Vagina (tissue), 2 donors: ENCODE measurements around the gene EPYC. TPM values are rescaled to one million over a fixed set of nuclear protein-coding genes. Genes with fewer than 3 reads are reported as not detected.

ENCODE experiments used
- DNase-seq, 2 donors: peaks; one replicate each; pipeline ENCODE4 v3.0.0-alpha.2; 2017; ENCODE audit errors: extremely low spot score in 2 of 2
- H3K27ac ChIP-seq: fragments of 200-600 bp; sonication (generic); one replicate; pipeline ENCODE4 v1.5.1; 2019
- H3K27me3 ChIP-seq: fragments of 200-600 bp; sonication (generic); one replicate; pipeline ENCODE4 v1.5.1; 2019
- H3K36me3 ChIP-seq, 2 donors: fragments of 200-600 bp; sonication (generic); one replicate each; pipeline ENCODE4 v1.5.1; 2017 to 2019
- H3K4me1 ChIP-seq: fragments of 200-600 bp; sonication (generic); one replicate; pipeline ENCODE4 v1.5.1; 2019
- H3K4me3 ChIP-seq, 2 donors: fragments of 200-600 bp; sonication (generic); 1 replicate in 1 of 2; 2 replicates in 1 of 2; pipeline ENCODE4 v1.5.1; 2016 to 2019
- H3K9me3 ChIP-seq: fragments of 200-600 bp; sonication (generic); one replicate; pipeline ENCODE4 v1.5.1; 2019
- POLR2A ChIP-seq, 2 donors: fragments of 450-650 bp; IDR thresholded peaks; one replicate each; pipeline ENCODE4 v1.6.1; 2017; ENCODE audit warnings: antibody characterized with exemption in 2 of 2, mild to moderate bottlenecking in 2 of 2, moderate library complexity in 2 of 2
- POLR2AphosphoS5 ChIP-seq, 2 donors: sonication (generic); formaldehyde crosslinking; IDR thresholded peaks; one replicate each; pipeline ENCODE4 v1.9.0; 2017; ENCODE audit warnings: antibody characterized with exemption in 2 of 2, mild to moderate bottlenecking in 2 of 2, low read depth in 1 of 2; ENCODE audit not compliant: insufficient read depth in 1 of 2
- intact Hi-C: fragments of 100-400 bp; cut with DNase I; formaldehyde crosslinking; loops from one replicate; pipeline ENCODE4 v1.15.1; 2023
- total RNA-seq: library from RNA; depleted of rRNA; stranded (reverse); fragments of >200 nt; gene quantifications from one replicate; pipeline ENCODE4 v1.2.3, GENCODE V29; 2016
- TF ChIP-seq, protein P1 (sequence below), 3 experiments: fragments of 450-650 bp in 2 of 3; fragments of 200-600 bp in 1 of 3; sonication (generic) in 1 of 3; IDR thresholded peaks; one replicate each; pipeline ENCODE4 v1.5.1; 2017 to 2019; ENCODE audit warnings: antibody characterized with exemption in 3 of 3, mild to moderate bottlenecking in 2 of 3, moderate library complexity in 2 of 3

Gene EPYC
- total RNA-seq, 1 donor from 2014 or later: not detected

DNA sequence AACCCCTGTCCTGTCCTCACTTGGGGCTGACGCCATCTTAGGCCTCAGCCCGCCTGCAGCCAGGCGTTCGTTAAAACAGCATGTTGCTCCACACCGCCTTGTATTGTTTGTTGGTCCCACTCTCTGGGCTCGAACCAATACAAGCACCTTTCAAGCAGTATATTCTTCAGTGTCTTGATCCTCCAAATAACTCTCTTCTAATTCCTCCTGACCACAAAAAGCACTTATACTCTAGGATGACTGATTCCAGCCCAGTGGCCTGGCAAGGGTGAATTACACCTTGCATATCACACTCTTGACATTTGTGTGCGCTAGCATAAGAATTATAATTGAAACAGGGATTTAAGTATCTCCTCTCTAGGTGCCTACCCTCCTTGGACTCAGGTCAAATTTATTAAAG, 56.9 kb downstream of the EPYC start:
- TF ChIP-seq POLR2A (IDR thresholded peaks at IDR 0.05) (no peak), POLR2AphosphoS5 (IDR thresholded peaks at IDR 0.05; ENCODE audit: insufficient read depth in 1 of 2, low read depth in 1 of 2) (no peak)
- TF ChIP-seq, protein P1, sequence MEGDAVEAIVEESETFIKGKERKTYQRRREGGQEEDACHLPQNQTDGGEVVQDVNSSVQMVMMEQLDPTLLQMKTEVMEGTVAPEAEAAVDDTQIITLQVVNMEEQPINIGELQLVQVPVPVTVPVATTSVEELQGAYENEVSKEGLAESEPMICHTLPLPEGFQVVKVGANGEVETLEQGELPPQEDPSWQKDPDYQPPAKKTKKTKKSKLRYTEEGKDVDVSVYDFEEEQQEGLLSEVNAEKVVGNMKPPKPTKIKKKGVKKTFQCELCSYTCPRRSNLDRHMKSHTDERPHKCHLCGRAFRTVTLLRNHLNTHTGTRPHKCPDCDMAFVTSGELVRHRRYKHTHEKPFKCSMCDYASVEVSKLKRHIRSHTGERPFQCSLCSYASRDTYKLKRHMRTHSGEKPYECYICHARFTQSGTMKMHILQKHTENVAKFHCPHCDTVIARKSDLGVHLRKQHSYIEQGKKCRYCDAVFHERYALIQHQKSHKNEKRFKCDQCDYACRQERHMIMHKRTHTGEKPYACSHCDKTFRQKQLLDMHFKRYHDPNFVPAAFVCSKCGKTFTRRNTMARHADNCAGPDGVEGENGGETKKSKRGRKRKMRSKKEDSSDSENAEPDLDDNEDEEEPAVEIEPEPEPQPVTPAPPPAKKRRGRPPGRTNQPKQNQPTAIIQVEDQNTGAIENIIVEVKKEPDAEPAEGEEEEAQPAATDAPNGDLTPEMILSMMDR (IDR thresholded peaks at IDR 0.05): no peak
- Histone ChIP-seq H3K36me3 (no peaks in the 10 kb centered on the region), H3K4me3 (no peak overlapping the region), H3K9me3 (no peaks in the 10 kb centered on the region), H3K27ac (no peak overlapping the region), H3K4me1 (peaks cover 2% of the 10 kb centered on the region), H3K27me3 (no peaks in the 10 kb centered on the region)
- DNase-seq: no peak
- intact Hi-C loops: no loop called here

DNA sequence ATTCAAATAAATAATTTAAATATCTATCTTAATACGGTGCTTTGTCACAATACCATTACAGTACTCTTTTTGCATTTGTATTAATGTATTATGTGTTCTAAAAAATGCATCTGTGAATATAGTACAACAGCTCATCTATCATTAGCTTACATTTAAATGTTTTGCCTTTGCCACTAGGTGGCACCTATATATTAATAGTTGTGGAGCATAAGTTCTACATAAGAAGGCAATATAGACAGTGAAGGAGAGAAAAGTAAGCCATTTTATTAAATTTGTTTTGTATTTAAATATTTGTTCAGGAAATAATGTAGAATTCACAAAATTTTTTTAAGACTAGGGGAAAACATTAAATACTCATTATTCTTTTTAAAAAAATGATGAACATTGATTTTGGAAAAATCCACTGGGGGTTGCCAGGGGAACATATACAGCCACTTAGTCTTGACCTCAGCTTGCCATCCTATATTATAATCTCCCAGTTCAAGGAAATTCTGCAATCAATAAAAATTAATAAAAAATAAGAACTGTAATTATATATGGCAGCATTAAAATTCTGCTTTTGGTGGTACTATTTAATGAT, 59.6 kb downstream of the EPYC start:
- no peaks in the 10 kb centered on the region for H3K9me3 ChIP-seq
- no peak for DNase-seq
- H3K4me1 ChIP-seq: no peaks in the 10 kb centered on the region
- no peaks in the 10 kb centered on the region for H3K36me3 ChIP-seq
- no peak overlapping the region for H3K4me3 ChIP-seq
- H3K27me3 ChIP-seq: no peaks in the 10 kb centered on the region
- TF ChIP-seq POLR2AphosphoS5 (IDR thresholded peaks at IDR 0.05; ENCODE audit: insufficient read depth in 1 of 2, low read depth in 1 of 2) (no peak), POLR2A (IDR thresholded peaks at IDR 0.05) (no peak)
- TF ChIP-seq, protein P1 (IDR thresholded peaks at IDR 0.05): peak in 1 of 3 experiments; percentile 44
- intact Hi-C loops: no loop called here
- H3K27ac ChIP-seq: no peak overlapping the region

DNA sequence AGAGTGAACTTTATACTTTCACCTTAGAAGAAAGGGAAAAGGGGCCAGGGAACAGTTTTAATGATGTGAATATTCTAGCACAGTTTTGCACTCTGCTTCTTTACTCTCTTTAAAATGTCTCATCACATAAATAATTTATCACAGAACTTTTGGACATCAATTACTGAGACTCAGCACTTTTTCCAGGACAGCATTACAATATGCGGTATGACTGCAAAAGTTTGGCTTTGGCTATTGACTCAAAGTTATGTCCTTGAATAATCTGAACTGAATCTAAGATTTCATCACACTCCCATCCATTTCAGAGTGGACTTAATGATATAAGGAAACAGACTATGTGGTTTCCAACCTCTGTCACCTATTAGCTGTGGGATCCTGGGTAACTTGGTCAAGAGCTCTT, 61.5 kb downstream of the EPYC start:
- H3K9me3 ChIP-seq: no peaks in the 10 kb centered on the region
- TF ChIP-seq, protein P1 (IDR thresholded peaks at IDR 0.05): no peak
- no peak for TF ChIP-seq POLR2AphosphoS5 (IDR thresholded peaks at IDR 0.05; ENCODE audit: insufficient read depth in 1 of 2, low read depth in 1 of 2)
- TF ChIP-seq POLR2A (IDR thresholded peaks at IDR 0.05): no peak
- H3K27me3 ChIP-seq: no peaks in the 10 kb centered on the region
- intact Hi-C loops: no loop called here
- H3K27ac ChIP-seq: no peak overlapping the region
- no peak overlapping the region for H3K4me3 ChIP-seq
- H3K4me1 ChIP-seq: no peaks in the 10 kb centered on the region
- no peaks in the 10 kb centered on the region for H3K36me3 ChIP-seq
- no peak for DNase-seq

DNA sequence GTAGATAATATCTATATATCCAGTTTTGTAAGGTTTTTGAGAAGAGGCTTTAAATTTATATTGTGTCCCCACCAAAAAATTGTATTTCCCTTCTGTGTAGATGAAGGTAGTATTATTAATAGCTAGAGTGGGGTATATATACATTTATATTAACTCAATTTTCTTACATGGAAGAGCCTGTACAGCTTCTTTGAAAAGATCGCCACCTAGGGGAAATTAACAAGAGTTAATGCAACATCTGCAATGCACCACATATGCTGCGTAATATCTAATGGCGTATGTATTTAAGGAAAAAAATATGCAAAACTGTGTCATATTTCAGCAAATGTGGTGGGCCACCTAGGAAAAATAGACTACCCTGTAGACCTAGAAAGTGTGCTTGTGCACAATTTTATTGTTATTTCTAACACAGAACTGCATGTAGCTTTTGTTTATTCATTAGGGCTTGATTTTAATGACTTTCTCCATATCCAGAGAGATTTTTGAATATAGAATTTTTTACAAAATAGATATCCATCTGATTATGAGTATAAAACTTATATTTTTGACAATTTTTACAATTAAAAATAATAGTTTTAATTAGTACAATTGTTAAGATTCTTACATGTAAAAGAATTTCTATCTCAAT, 63.8 kb downstream of the EPYC start:
- Histone ChIP-seq H3K4me1 (no peaks in the 10 kb centered on the region), H3K36me3 (no peaks in the 10 kb centered on the region), H3K27me3 (no peaks in the 10 kb centered on the region), H3K27ac (no peak overlapping the region), H3K4me3 (no peak overlapping the region), H3K9me3 (no peaks in the 10 kb centered on the region)
- TF ChIP-seq POLR2AphosphoS5 (IDR thresholded peaks at IDR 0.05; ENCODE audit: insufficient read depth in 1 of 2, low read depth in 1 of 2): no peak
- TF ChIP-seq, protein P1 (IDR thresholded peaks at IDR 0.05): peak in 2 of 3 experiments; percentile 37 to 46
- intact Hi-C loops: no loop called here
- DNase-seq: no peak

DNA sequence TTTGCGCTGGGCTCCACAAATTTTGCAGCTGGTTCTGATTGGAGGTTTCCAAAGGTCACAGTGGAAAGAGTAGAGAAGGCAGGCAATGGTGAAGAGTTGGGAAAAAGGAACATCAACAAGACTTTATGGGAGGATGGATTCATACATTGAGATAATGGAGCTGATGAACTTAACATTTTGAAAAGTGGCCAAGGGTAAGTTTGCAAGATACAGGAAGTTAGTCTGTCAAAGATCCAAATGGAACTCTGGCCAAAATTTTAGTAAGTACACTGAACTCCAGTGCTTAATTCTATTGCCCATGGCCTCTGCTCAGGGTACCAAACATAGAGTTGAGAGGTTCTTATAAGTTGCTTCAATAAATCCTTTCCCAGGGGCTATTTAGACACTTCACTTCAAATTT, 65.4 kb downstream of the EPYC start:
- Histone ChIP-seq H3K9me3 (no peaks in the 10 kb centered on the region), H3K27ac (no peak overlapping the region), H3K36me3 (no peaks in the 10 kb centered on the region), H3K27me3 (no peaks in the 10 kb centered on the region), H3K4me3 (no peak overlapping the region), H3K4me1 (no peaks in the 10 kb centered on the region)
- TF ChIP-seq, protein P1 (IDR thresholded peaks at IDR 0.05): no peak
- TF ChIP-seq POLR2A (IDR thresholded peaks at IDR 0.05) (no peak), POLR2AphosphoS5 (IDR thresholded peaks at IDR 0.05; ENCODE audit: insufficient read depth in 1 of 2, low read depth in 1 of 2) (no peak)
- DNase-seq: no peak
- intact Hi-C loops: no loop called here
